CD4-positive, alpha-beta T cell treated with Interleukin-10 for 1 hour (primary cell): ENCODE results near the gene CREG2.

Experiments used
- DNase-seq: peaks from one replicate; pipeline ENCODE4 v3.0.0-alpha.2; 2020

Gene CREG2

DNA sequence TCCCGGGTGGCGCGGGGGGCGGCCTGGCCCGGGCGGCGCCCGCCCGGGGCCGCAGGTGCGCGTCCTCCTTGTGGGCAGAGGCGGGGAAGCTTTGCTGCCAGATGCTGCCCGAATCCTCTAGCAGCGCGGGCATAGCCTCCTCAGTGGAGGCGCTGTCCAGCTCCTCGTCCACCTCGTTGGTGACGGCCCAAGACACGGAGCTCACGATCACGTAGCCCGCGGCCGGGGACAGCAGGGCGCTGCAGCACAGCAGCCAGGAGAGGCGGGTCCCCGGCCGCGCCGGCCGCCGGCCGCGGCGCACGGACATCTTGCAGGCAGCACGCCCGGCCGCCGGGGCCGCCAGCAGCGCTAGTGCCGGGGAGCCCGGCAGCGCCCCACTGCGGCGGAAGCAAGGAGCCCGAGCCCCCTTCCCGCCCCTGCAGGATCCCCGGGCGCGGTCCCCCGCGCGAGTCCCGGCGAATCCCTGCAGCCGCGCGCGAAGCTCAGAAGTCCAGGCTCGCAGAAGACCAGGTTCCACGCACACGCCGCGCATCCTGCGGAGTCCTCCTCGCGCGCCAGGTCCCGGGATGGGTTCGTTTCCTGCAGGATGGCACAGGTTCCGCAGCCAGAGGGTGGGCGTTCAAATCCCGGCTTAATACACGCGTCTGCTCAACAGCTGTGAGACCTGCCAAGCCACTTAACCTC lies at the start of gene CREG2:
Gene CREG2, minus strand, starts transcription at position 353 of the 684 bp plus-strand sequence. Its CDS starts 46 bp downstream, at position 307.
- peak; percentile 60 for DNase-seq

- no peak for DNase-seq
These were observed 47.9 kb upstream of the CREG2 start for GRCh38 chr2:101435001-101435862.

GRCh38 chr2:101433465-101433864 lies 46.2 kb upstream of the CREG2 start:
- DNase-seq = no peak

GRCh38 chr2:101432411-101433181 lies 45.3 kb upstream of the CREG2 start:
- no peak for DNase-seq

DNA sequence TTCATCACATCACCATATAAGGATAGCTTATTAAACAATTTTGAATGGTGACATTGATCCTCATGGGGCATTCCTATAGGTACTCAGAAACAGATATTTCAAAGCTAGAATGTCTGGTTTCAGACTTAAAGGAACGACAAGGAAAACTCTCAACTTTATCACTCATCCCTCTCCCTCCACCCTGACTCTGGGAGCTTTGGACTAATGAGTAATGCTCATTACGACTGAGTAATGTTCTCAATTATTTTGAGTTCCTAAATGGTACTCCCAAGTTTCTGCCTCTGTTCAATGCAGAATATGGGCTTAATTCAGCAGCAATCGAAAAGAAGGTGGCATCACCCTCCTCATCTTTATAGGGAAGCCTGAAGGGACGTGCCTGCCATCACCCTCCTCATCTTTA lies 44.2 kb upstream of the CREG2 start:
- no peak for DNase-seq

GRCh38 chr2:101430156-101430555 lies 42.9 kb upstream of the CREG2 start:
- DNase-seq = no peak

GRCh38 chr2:101429453-101429852 lies 42.1 kb upstream of the CREG2 start:
- DNase-seq = no peak

GRCh38 chr2:101428422-101429176 lies 41.3 kb upstream of the CREG2 start:
- DNase-seq = no peak

- no peak for DNase-seq
These were observed 40.4 kb upstream of the CREG2 start for GRCh38 chr2:101427743-101428142.

DNA sequence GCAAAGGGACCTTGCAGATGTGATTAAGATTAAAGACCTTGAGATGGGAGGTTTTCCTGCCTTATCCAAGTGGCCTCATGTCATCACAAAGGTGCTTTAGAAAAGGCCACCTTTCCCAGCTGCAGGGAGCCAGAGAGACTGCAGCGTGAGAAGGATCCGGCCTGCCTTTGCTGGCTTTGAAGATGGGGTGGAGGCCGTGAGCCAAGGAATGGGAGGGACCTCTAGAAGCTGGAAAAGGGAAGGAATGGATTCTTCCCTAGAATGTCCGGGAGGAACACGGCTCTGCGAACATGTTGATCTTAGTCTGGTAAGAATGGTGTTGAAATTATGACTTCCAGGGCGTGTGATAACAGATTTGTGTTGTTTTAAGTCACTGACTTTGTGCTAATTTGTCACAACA lies 39.9 kb upstream of the CREG2 start:
- no peak for DNase-seq

DNA sequence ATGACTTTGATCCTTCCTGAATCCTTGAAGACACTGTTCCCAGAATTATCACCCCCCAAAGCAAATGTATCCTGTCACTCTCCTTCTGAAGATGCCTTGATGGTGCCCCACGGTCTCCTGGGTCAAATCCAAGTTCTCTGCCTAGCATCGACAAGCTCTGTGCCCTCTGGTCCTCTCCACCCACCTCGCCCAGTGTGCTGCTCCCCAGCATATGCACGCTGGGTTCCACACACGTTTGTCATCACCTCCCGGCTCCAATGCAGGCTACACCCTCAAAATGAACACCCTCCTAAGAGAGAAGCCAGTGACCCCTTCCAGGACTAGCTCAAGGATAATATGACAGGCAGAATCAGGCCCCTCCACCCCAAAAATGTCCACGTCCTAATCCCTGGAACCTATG lies 39.5 kb upstream of the CREG2 start:
- DNase-seq = no peak

DNA sequence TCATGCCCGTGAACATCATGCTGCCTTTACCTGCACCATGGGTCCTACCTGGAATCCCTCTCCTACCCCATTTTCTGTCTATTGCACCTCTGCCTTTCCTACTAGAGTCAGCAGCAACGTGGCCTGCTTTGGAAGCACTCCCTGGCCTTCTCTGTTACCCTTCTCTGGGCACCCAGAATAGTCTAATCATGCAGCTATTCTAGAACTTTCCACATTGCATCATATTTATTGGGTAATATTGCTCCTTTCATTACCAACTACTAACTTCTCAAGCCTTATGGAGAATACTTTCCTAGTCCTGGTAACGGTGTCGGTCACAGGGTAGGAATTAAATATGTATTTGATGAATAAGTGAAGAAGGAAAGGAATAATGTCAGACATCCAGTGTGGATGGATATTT lies 33.3 kb upstream of the CREG2 start:
- no peak for DNase-seq

DNA sequence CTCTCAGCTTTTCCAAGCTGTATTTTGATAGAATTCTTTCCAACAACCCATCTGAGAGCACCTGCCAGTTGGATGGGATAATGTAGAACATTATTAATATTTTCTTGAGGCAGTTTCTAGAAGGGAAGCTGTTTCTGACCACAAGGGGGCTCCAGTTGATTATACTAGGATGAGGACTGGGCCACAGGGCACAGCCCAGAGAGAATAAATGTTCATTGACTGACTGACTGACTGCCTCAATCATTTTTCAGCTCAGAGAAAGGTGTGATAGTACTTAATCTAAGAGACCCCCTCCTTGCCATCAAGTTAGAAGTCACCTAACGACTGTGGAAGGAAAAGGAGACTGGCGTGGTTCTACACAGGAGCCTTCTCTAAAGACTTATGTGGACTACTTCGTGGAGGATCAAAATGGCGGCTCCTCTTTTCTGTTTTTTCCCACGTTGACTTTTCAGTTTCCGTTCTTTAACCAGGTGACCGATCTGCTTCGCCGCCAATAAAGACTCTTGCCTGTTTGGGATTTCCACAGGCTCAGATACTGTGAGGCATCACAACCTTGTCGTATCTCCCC lies 31.9 kb upstream of the CREG2 start:
- peak; percentile 74 for DNase-seq

- DNase-seq = no peak
These were observed 31.3 kb upstream of the CREG2 start for GRCh38 chr2:101418460-101419095.

GRCh38 chr2:101416609-101417008 lies 29.3 kb upstream of the CREG2 start:
- no peak for DNase-seq

DNA sequence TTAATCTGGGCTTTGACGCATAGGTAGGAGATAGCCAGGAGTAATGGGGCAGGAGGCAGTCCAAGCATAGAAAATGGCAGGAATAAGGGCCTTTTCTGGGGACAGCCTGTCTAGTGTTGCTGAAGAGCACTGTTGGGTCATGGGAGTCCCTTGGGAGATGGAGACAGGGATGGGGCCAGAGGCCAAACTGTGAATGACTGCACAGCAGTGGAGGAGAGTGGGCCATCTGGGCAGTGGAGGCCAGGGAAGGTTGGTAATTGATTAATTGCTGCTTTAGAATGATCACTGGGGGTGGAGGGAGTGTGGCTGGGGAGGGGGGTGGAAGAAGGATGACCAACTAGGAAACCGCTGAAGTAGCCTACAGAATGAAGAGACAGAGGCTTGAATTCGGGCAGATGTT lies 28.6 kb upstream of the CREG2 start:
- no peak for DNase-seq

- no peak for DNase-seq
These were observed 27.9 kb upstream of the CREG2 start for GRCh38 chr2:101415220-101415619.

GRCh38 chr2:101412092-101412694 lies 24.9 kb upstream of the CREG2 start:
- no peak for DNase-seq

DNA sequence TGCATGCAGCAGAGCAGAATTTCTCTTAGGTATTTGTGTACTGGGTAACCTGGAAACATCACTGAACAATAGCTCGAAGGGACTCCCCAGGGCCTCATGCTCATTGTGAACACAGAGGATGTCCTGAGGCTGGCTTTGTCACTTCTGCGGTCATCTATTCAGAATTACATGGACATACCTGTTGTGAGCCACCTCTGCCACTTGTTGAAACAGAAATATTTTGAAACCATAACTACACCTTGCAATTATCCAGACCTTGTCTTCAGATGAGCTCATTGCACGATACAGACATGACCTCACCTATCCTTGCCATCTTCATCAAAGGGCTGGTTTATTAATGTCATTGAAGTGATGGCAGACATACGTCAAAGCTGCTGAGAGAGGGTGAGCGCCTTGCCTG lies 23.4 kb upstream of the CREG2 start:
- no peak for DNase-seq

DNA sequence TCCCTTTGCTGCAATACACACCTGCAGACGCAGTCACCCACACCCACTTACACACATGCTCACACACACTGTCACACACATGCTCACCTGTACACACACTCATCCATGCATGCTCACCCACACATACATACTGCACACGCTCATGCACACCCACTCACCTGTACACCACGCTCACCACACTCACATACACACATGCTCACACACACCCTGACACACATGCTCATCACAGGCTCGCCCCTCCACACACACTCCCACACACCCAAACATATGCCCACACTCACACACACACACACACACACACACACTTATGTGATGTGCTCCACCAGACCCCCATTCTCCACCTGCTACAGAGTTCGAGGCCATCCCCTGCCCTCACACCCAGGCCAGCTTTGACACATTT lies 22.8 kb upstream of the CREG2 start:
- DNase-seq = no peak

- no peak for DNase-seq
These were observed 22.4 kb upstream of the CREG2 start for GRCh38 chr2:101409699-101410098.

- DNase-seq = no peak
These were observed 21.6 kb upstream of the CREG2 start for GRCh38 chr2:101408925-101409324.
